ENCODE measurements around the gene GARS1.

GARS1 gene

GRCh38 chr7:30679664-30680063 is 85.0 kb downstream of the GARS1 start:
- TF ChIP-seq CTCF (conservative IDR thresholded peaks at IDR 0.05), result no peak
- H3K27ac ChIP-seq, result peak overlapping the region; percentile 66

GRCh38 chr7:30681331-30681797 is 86.7 kb downstream of the GARS1 start:
- TF ChIP-seq CTCF (conservative IDR thresholded peaks at IDR 0.05), result no peak

GRCh38 chr7:30681815-30682211 is 87.1 kb downstream of the GARS1 start:
- no peak overlapping the region for H3K27ac ChIP-seq
- TF ChIP-seq CTCF (conservative IDR thresholded peaks at IDR 0.05), result no peak

More at GRCh38 chr7:30681331-30681797, 86.7 kb downstream of the GARS1 start:
- H3K27ac ChIP-seq, result no peak overlapping the region

GRCh38 chr7:30682212-30683083 is 87.8 kb downstream of the GARS1 start, which contains the start of gene CRHR2:
Gene CRHR2, minus strand, starts transcription at chr7:30682456. Its CDS starts 176 bp downstream, at chr7:30682280.
- H3K27ac ChIP-seq, result no peak within 1 kb of the TSS
- no peak for TF ChIP-seq CTCF (conservative IDR thresholded peaks at IDR 0.05)

GRCh38 chr7:30683306-30683705 is 88.6 kb downstream of the GARS1 start:
- TF ChIP-seq CTCF (conservative IDR thresholded peaks at IDR 0.05), result no peak
- no peak overlapping the region for H3K27ac ChIP-seq

Data from VCaP (cell line).